Measurements from ENCODE around the gene LPAR3.

DNA sequence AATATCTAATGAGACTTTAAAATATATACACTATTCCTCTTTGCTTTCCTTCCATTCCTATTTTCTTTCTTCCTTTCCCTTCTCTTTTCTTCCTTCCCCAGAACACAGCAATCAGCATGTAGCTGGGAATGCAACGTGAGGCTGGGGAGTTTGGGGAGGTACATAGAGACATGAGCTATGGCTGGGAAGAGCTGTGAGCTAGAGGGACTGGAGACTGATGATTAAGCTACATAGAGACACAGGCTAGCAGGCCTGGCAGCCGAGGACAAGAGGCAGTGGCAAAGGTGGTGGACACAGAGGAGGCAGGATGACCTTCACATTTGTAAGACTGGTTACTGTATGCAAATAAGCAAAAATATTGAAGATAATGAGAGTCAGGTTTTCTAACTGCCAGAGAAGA is 7.5 kb downstream of the LPAR3 start:
- TF ChIP-seq, protein P1, sequence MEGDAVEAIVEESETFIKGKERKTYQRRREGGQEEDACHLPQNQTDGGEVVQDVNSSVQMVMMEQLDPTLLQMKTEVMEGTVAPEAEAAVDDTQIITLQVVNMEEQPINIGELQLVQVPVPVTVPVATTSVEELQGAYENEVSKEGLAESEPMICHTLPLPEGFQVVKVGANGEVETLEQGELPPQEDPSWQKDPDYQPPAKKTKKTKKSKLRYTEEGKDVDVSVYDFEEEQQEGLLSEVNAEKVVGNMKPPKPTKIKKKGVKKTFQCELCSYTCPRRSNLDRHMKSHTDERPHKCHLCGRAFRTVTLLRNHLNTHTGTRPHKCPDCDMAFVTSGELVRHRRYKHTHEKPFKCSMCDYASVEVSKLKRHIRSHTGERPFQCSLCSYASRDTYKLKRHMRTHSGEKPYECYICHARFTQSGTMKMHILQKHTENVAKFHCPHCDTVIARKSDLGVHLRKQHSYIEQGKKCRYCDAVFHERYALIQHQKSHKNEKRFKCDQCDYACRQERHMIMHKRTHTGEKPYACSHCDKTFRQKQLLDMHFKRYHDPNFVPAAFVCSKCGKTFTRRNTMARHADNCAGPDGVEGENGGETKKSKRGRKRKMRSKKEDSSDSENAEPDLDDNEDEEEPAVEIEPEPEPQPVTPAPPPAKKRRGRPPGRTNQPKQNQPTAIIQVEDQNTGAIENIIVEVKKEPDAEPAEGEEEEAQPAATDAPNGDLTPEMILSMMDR (IDR thresholded peaks at IDR 0.05) = no peak
- TF ChIP-seq EZH2 (IDR thresholded peaks at IDR 0.05) = no peak
